ENCODE data around the gene TMCO4.
"Not testable (repeated sequence)": the region's sequence is repeated elsewhere in the genome, so short reads cannot be mapped to it uniquely, and the experiment has no call there.

The TMCO4 gene

DNA sequence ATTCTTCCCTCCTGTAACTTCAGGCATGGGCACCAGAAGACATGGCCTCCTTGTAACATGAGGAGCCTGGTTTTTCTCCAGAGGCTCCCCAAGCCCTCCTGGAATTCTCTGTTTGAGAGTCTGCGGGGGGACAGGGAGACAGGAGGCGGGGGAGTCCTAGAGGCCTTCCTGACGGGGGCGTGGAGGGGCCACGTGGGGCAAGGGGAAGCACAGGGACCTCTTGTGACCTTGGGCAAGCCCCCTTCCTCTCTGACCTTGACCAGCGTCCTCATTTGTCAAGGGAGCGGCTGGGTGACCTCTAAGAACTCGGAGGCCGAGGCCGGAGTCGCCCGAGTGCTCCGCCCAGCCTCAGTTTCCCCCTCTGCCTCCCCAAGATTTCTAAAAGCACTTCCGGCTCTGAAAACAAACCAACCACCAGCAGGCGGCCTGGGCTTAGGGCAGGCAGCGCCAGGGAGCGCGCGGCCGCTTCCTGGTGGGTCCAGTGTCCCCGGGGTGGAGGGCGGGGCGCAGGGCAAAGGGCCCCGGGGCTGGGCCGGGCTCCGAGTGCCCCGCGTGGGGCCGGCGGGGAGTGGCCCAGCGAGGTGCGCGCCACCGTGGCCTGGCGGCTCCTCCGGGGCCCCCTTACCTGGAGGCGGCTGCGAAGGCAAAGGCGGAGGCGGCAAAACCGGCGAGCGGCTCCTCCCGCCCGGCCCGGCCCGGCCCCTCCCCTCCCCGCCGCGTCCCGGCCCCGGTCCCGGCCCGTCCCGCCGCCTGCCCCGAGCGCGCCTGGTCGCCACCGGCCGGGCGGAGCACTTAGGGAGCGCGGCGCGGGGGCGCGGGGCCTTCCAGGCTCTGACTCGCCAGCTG, at the start of gene TMCO4:
TMCO4 (minus strand) TSS at position 687 of the 846 bp plus-strand sequence. CDS start 19,158 bp downstream, outside the sequence.
- peak; percentile 24 to 57 for DNase-seq

DNA sequence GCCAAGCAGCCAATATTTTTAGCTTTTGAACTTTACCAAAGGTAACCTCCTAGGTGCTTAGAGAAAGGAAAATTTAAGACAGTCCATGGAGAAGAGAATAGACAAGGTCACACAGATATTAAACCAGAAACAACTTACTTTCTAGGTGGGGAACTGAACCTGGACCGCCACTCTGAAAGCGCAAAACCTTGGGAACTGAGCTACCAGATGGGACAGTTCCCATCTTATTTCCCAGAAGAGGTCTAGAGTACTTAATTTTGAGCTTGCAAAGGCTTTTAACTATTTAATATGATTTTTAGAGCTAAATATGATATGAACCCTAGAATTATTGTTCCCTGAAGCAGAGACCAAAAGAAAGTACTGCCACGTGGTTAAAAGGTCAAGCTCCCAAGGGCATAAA, 49.6 kb upstream of the TMCO4 start:
- DNase-seq = not testable (repeated sequence)

DNA sequence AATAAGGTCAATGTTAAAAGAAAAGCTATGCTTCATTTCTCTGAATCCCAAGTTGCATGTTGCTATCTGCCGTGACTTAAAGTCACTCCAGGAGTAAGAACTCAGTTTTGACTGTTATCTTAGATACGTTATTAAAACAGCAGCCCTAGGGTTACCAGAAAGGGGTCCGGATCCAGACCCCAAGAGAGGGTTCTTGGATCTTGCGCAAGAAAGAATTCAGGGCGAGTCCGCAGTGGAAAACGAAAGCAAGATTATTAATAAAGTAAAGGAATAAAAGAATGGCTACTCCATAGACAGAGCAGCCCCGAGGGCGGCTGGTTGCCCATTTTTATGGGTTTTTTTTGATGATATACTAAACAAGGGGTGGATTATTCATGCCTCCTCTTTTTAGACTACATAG, 47.6 kb upstream of the TMCO4 start:
- DNase-seq = not testable (repeated sequence)

DNA sequence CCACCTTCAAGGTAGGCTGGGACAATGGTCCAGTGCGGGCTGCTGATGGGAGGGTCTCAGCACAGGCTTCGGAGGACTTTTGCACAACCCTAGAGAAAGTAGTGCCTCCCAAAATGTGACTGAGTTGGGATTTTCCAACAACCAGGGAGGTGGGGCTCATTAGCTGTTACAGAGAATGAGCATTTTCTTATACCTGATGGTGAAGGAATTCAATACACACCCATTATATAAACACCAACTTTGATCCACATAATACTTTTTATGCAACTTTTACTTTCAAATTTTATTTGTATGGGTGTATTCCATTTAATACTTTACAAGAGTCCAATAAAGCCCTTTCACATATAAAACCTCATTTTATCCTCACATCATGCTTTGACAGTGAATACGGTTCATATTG, 46.6 kb upstream of the TMCO4 start:
- no peak for DNase-seq

DNA sequence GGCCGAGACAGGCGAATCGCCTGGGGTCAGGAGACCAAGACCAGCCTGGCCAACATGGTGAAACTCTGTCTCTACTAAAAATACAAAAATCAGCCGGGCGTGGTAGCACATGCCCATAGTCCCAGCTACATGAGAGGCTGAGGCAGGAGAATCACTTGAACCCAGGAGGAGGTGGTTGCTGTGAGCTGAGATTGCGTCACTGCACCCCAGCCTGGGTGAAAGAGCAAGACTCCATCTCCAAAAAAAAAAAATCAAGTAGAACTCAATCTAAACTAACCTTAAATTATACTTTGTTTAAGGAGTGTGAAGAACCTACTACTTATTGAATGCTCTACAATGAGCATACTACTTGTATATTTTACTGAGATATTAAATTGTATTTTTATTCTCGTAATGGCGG, 45.8 kb upstream of the TMCO4 start:
- DNase-seq = no peak

DNA sequence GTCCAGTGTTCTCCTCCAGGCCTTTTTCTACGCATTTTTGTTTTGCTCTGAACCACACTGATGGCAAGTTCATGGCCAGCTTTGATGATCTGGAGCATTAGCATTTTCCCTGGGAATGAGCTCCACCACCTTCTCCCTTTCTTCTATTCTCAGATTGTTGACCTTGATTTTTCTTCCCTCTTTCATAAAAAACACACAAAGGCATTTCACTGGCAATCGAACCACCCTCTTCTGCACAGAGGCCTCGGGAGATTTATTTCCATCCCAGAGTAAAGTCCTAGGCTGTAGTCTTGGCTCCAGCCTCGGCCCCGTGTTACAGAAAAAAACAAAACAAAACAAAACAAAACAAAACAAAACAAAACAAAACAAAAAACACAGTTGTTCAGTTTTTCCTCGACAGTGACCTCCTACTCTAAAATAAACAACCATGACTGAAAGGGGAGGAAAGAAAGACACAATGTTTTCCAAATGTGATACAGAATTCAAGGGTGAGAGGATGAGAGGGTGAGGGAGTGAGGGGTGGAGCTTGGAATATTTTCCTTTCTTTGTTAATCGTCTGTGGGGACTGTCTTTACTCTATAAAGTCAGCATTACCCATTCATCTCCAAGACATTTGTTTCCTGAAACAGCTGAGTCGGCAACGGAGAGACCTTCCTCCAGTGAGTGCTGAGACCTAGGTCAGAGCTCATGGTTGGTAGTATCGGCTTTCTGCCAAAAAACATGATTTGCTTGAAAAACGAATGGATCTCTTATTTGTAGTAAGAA, 45.2 kb upstream of the TMCO4 start:
- DNase-seq = no peak

DNA sequence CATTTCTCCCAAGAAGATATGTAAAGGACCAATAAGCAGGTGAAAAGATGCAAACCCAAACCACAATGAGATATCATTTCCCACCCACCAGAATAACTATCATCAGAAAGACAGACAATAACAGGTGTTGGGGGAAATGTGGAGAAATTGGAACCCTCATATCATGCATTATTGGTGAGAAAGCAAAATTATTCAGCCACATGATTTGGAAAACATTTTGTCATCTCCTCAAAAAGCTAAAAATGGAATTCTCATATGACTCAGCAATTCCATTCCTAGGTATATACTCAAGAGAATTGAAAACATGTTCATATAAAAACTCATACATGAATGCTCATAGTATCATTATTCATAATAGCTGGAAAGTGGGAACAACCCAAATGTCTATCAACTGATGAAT, 40.5 kb upstream of the TMCO4 start:
- DNase-seq = no peak

DNA sequence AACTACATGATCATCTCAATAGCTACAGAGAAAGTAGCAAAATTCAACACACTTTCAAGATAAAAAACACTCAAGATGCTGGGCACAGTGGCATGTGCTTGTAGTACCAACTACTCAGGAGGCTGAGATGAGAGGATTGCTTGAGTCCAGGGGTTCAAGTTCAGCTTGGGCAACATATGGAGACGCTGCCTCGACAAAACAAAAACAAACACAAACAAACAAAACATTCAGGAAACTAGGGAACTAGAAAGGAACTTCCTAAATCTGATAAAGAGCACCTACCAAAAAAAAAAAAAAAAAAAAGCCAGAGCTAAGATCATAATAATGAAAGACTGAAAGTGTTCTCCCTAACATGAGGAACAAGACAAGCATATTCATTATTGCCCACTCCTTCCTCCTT, 38.1 kb upstream of the TMCO4 start:
- DNase-seq = no peak

DNA sequence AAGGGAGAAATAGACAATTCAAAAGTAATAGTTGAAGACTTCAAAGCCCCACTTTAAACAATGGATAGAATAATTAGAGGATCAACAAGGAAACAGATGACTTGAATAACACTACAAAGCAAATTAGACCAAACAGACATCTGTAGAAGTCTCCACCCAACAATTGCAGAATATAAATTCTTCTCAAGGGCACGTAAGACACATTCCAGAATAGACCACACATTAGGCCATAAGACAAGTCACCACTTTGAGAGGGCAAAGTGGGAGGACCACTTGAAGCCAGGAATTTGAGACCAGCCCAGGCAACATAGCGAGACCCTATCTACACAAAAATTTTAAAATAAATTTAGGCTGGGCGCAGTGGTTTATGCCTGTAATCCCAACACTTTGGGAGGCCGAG, 35.9 kb upstream of the TMCO4 start:
- DNase-seq = no peak

DNA sequence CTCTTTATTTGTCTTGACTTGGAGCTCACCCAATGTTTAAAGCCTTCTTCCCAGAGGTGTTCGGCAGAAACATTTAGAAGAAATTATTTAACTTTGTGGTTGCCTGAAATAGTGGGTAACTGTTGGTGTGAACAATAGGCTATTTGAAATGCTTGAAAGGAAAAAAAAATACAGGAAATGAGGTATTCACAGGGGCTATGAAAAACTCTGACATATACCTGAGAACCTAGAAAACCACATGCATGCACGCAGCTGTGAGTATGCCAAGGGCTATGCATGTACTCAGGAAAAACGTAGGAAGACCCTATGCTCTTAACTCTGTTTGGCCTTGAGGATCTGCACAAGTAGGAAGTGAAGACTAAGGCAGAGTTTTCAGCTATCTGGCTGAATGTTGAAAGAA, 31.7 kb upstream of the TMCO4 start:
- no peak for DNase-seq

DNA sequence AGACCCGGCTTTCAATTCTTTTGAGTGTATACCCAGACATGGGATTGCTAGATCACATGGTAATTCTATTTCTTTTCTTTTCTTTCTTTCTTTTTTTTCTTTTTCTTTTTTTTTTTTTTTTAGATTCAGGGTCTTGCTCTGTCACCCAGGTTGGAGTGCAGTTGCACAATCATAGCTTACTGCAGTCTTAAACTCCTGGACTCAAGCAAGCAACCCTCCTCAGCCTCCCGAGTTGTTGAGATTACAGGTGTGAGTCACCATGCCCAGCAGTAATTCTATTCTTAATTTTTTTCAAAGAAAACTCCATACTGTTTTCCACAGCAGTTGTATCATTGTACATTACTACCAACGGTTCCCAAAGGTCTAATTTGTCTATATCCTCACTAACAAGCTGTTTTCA, 28.8 kb upstream of the TMCO4 start:
- no peak for DNase-seq

DNA sequence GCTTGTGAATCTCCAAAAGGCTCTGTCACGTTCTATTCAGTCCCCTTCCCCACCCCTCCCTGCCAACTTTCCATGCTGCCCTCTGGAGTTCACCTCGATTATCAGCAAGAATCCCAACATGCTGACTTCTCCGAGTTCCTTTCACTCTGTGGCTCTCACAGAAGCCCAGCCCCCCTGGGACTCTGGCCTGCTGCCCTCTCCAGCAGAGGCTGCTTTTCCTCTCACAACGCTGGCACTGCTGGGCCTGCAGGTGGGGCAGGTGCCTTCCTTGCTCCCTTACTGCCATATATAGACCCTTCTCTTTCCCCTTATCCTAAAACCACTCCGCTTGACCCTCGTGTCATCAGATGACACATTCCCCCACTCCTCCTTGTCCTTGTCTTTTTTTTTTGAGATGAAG, 25.6 kb upstream of the TMCO4 start:
- no peak for DNase-seq

DNA sequence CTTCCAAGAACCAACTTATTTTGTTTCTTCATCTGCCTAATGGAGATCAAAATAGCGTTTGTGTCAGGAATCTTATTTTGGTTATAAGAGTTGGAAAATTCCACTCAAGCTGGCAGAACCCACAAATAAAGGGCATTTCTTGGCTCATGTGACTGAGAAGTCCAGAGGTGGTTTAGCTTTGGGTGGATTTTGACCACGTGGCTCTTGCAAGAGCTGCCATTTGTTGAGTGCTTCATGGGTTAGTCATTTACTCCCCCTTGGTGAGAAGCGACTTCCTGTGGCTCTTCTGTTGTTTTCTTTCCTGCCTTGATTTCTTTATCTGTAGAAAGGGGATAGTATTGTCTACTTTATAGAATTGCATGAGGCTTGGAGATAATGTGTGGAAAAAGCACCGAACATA, 24.8 kb upstream of the TMCO4 start:
- no peak for DNase-seq

DNA sequence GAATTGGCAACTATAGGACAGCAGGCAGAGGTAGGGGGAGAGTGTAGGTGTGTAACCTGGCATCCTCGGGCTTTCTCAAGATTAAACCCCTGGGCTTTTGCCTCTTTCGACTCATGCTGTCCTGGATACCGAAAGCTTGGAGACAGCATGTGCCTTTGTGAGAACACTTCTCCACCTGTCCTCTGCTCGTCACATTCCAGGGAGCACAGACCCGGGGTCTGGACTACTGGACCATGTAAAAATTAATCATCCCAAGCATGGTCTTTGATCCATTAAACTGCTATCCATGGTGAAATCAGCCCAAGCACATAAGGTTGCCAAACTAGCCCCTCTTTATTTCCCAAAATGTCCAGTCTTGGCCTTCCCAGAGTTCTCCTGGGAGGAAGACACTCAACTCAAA, 24.3 kb upstream of the TMCO4 start:
- no peak for DNase-seq

DNA sequence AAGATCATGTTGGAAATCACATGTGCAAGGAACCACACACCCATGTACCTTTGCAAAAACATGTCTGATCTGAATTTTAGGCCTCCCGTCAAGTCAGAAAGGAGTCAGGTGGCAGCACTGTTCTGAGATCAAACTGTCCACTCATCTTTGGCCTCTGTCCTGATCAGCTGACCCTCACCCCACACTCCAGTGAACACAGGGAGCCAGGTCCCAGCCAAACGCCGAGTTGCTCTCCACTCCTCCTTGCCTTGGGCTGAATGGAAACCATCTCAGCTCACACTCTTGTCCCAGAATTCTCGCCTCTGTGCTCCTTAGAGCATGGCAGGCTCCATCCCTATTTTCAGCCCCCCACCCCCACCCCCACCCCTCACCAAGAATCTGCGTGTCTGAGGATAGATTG, 20.0 kb upstream of the TMCO4 start:
- DNase-seq = no peak

DNA sequence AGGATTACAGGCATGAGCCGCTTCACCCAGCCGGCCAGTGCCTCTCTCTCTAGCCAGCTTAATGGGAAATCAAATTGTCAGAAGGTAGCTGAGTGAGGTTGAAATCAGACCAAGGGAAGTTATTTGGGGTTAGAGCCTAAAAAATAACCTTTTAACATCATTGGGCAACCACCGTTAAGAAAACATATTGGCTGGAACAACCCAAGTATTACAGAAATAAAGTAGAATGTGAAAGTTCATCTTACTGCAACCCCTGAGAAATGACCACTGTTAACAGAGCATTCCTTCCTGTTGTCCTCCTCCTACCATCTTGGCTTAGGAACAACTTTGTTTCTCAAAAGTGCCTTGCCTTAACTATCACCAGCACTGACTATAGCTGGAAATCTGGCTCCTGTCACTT, 18.6 kb upstream of the TMCO4 start:
- DNase-seq = no peak

DNA sequence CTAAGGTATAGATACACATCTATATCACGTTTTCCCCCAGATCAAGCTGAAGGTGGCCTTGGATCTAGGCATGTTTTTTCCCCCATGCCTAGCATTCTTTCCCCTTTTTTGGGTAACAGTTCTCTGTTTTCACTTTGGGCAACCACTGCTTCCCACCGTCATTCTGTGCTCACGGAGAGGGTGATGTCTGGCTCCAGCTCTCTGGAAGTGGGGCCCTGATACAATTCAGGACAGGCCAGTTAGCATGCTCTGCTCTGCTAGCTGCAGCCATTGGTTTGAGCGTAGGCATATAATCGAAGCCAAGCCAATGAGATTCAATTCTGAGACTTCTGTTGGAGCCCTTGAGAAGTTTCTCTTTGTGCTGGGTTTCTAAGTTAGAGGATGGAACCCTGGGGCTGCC, 17.4 kb upstream of the TMCO4 start:
- DNase-seq = no peak

DNA sequence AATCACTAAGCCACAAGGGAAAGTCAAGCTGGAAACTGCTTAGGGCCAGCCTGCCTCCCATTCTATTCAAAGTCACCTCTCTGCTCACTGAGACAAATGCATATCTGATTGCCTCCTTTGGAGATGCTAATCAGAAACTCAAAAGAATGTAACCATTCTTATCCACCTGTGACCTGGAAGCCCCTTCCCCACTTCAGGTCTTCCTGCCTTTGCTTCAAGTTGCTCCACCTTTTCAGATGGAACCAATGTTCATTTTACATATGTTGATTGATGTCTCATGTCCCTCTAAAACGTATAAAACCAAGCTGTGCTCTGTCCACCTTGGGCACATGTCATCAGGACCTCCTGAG, 17.0 kb upstream of the TMCO4 start:
- not testable (repeated sequence) for DNase-seq

DNA sequence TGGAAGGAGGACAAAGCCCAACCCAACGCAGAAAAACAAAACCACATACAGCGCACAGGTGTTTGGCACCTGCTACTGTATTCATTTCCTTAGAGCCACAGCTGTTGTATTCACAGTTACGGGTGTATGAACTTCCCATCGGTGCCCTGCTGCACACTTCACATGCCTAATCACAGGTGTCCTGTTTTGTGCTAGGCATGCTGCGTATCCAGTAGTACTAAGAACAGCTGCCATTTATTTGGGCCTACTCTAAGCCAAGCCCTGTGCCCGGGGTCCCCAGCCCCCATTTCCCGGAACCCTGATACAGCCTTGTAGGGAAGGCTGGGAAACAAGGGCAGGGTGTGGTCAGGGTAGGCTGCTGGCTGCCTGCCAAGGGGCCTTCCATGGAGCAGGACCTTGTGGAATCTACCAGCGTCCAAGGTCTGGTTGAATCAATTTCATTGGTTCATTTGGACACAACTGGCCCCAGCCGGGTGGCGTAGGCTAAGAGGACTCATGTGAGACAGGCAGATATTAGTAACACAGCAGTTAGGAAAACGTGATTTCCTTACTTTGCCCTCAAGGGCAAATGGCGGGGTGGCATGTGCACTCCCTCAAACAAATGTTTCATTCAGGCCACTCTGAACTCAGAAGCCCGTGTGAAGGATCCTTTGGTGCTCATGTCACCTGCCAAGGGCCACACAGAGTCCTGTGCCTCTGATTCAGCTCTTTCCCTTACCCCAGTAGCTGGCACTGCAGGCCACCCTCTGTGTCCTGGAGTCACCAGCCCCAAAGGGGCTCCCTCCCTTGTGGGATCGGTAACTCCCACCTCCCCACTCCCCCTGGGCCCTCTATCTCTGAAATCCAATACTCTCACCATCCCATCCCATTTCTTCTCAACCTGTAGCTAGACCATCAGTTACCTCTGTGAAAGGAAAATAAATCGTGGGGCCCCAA, 16.4 kb upstream of the TMCO4 start:
- DNase-seq = no peak

DNA sequence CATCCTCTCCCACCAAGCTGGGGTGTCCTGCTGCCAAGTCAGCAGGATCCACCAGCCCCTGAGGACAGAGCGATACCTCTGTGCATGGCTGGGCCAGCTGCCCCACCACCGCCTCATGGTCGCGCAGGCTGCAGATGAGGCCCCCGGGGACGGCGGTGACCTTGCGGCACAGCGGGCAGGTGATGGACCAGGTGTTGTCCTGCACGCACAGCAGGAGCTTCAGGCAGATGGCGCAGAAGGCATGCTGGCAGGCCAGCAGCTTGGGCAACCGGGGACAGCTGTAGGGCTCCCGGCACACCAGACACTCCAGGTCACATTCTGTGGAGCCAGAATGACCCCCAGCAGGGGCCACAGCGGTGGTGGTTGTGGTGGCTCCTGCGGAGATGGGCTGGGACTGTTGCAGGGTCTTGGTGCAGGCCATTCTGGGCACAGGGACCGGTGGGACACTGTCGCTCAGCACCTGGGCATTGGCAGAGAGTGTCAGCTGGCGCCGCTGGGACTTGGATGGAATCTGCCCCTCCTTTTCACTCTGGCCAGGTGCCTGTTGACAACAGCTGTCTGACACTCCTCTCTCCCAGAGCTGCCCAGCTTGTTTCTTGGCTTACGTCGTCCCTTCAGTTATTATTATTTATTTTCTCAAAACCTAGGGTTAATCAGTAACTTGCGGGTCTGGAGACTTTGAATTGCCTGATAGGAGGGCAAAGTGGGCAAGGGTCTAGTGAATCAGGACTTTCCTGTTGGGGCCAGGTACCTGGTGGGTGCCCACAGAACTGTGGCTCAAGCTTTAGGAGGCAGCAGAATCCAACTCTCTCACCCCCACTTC, 15.2 kb upstream of the TMCO4 start, which contains the start of gene RNF186:
RNF186 (minus strand) TSS at position 603 of the 823 bp plus-strand sequence; CDS start at position 421, 182 bp downstream.
- no peak for DNase-seq

DNA sequence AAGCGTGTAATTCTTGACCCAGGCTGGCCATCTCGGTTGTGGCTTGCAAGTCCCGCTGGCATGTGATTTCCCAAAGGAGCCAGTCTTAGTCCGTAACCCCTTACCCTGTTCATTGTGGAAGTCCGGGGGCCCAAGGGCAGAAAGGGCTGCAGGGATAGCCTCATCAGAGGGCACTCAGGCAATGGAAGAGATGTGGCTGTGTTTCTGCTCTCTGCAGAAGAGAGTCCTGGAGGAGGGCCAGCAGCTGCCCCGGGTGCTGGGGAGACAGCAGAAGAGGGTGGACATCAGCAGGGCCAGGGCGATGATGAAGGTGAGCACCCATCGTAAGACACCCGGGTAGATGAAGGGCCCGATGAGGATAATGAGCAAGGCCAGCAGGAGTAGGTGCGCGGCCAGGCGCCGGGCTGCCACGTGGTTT, 14.5 kb upstream of the TMCO4 start:
- DNase-seq = no peak

DNA sequence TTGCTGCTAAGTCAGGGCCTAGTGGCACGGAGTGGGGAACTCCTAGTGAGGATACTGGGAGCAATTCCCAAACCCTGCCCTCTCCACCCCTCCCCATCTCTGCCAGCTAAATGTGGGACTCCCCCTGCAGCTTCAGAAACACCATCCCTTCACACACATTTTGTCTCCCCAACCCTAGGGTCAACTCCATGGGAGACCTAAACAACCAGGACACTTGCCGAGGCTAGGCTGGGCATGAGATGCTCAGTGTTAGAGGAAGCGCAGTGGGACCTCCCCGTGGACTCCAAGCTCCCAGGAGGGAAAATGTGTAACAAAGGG, 13.9 kb upstream of the TMCO4 start:
- DNase-seq = no peak
